GM19351 (cell line): Measurements from ENCODE around the gene CTNNA2.

Experiments
- ATAC-seq: cut with Tn5 transposase; IDR thresholded peaks from one replicate; pipeline ENCODE4 v1.9.1; 2021; ENCODE audit warnings: mild to moderate bottlenecking, moderate library complexity; ENCODE audit not compliant: unreplicated experiment

CTNNA2 gene

GRCh38 chr2:79846878-79847277, 334.0 kb downstream of the CTNNA2 start:
- no peak for ATAC-seq

- no peak for ATAC-seq
Measured at GRCh38 chr2:79849241-79849640, 336.4 kb downstream of the CTNNA2 start.

GRCh38 chr2:79849949-79850348, 337.1 kb downstream of the CTNNA2 start:
- no peak for ATAC-seq

GRCh38 chr2:79850912-79851311, 338.1 kb downstream of the CTNNA2 start:
- no peak for ATAC-seq

GRCh38 chr2:79855264-79856006, 342.6 kb downstream of the CTNNA2 start:
- ATAC-seq = no peak

GRCh38 chr2:79857888-79858287, 345.0 kb downstream of the CTNNA2 start:
- ATAC-seq = no peak

GRCh38 chr2:79860228-79861058, 347.6 kb downstream of the CTNNA2 start:
- ATAC-seq = no peak

- no peak for ATAC-seq
Measured at GRCh38 chr2:79861059-79861374, 348.2 kb downstream of the CTNNA2 start.

GRCh38 chr2:79862756-79863155, 349.9 kb downstream of the CTNNA2 start:
- ATAC-seq = no peak

GRCh38 chr2:79872656-79873055, 359.8 kb downstream of the CTNNA2 start:
- no peak for ATAC-seq

- no peak for ATAC-seq
Measured at GRCh38 chr2:79874015-79874414, 361.2 kb downstream of the CTNNA2 start.

GRCh38 chr2:79876430-79876829, 363.6 kb downstream of the CTNNA2 start:
- no peak for ATAC-seq

GRCh38 chr2:79882548-79882947, 369.7 kb downstream of the CTNNA2 start:
- no peak for ATAC-seq

GRCh38 chr2:79887747-79888374, 375.0 kb downstream of the CTNNA2 start:
- ATAC-seq = peak; percentile 77

GRCh38 chr2:79892123-79892522, 379.3 kb downstream of the CTNNA2 start:
- ATAC-seq = no peak

GRCh38 chr2:79899196-79899595, 386.3 kb downstream of the CTNNA2 start:
- no peak for ATAC-seq

- ATAC-seq = no peak
Measured at GRCh38 chr2:79901161-79901560, 388.3 kb downstream of the CTNNA2 start.

- no peak for ATAC-seq
Measured at GRCh38 chr2:79903222-79904000, 390.6 kb downstream of the CTNNA2 start.

GRCh38 chr2:79906139-79906890, 393.5 kb downstream of the CTNNA2 start:
- ATAC-seq = no peak

GRCh38 chr2:79909521-79909920, 396.7 kb downstream of the CTNNA2 start:
- ATAC-seq = no peak
